Mesendoderm (in vitro differentiated cells): Measurements from ENCODE around the gene NTN1.
A peak's percentile ranks its signal among the peaks of the same experiment; 100 is the strongest.
"Not testable (repeated sequence)": the region's sequence is repeated elsewhere in the genome, so short reads cannot be mapped to it uniquely, and the experiment has no call there.

Experiments used
- DNase-seq: peaks from one replicate; pipeline ENCODE4 v3.0.0; 2013
- H2AK5ac ChIP-seq: 2 replicates; pipeline ENCODE4 v1.6.1; 2013; ENCODE audit warnings: low read length, inconsistent platforms
- H2BK120ac ChIP-seq: 2 replicates; pipeline ENCODE4 v1.6.1; 2013; ENCODE audit warnings: low read depth, mild to moderate bottlenecking, low read length, moderate library complexity, mixed read lengths
- H2BK15ac ChIP-seq: replicated peaks from 2 replicates; pipeline ENCODE4 v1.6.1; 2013; ENCODE audit warnings: low read depth, mild to moderate bottlenecking, moderate library complexity
- H2BK5ac ChIP-seq: 2 replicates; pipeline ENCODE4 v1.6.1; 2013; ENCODE audit warnings: low read length, inconsistent platforms
- H3K18ac ChIP-seq: 2 replicates; pipeline ENCODE4 v1.6.1; 2013; ENCODE audit warnings: mild to moderate bottlenecking, low read length, mixed read lengths
- H3K23ac ChIP-seq: one replicate; pipeline ENCODE4 v1.6.1; 2013; ENCODE audit warnings: low read length
- H3K27ac ChIP-seq: 2 replicates; pipeline ENCODE4 v1.5.1; 2013; ENCODE audit warnings: low read depth, mild to moderate bottlenecking, inconsistent platforms, low read length, moderate library complexity
- H3K27me3 ChIP-seq: 2 replicates; pipeline ENCODE4 v1.6.1; 2013; ENCODE audit warnings: low read length, control low read depth, mild to moderate bottlenecking, inconsistent platforms; ENCODE audit not compliant: insufficient read depth, poor library complexity
- H3K36me3 ChIP-seq: 2 replicates; pipeline ENCODE4 v1.6.1; 2013; ENCODE audit warnings: low read length, inconsistent platforms; ENCODE audit not compliant: control insufficient read depth, insufficient read depth
- H3K4ac ChIP-seq: one replicate; pipeline ENCODE4 v1.6.1; 2013; ENCODE audit warnings: low read depth, mild to moderate bottlenecking, low read length, moderate library complexity
- H3K4me1 ChIP-seq: 2 replicates; pipeline ENCODE4 v1.6.1; 2013; ENCODE audit warnings: low read depth, low read length, inconsistent platforms; ENCODE audit not compliant: control insufficient read depth
- H3K4me2 ChIP-seq: 2 replicates; pipeline ENCODE4 v1.6.1; 2013; ENCODE audit warnings: low read length
- H3K4me3 ChIP-seq: 2 replicates; pipeline ENCODE4 v1.5.1; 2013; ENCODE audit warnings: mild to moderate bottlenecking, low read length
- H3K56ac ChIP-seq: one replicate; pipeline ENCODE4 v1.6.1; 2013; ENCODE audit warnings: low read length
- H3K79me1 ChIP-seq: 2 replicates; pipeline ENCODE4 v1.6.1; 2013; ENCODE audit warnings: low read length, inconsistent platforms
- H3K79me2 ChIP-seq: 2 replicates; pipeline ENCODE4 v1.6.1; 2013; ENCODE audit warnings: mild to moderate bottlenecking, low read length; ENCODE audit not compliant: control insufficient read depth, insufficient read depth
- H3K9ac ChIP-seq: 2 replicates; pipeline ENCODE4 v1.6.1; 2013; ENCODE audit warnings: low read length, inconsistent platforms
- H4K5ac ChIP-seq: one replicate; pipeline ENCODE4 v1.6.1; 2013; ENCODE audit warnings: low read length
- H4K8ac ChIP-seq: one replicate; pipeline ENCODE4 v1.6.1; 2013; ENCODE audit warnings: low read depth, mild to moderate bottlenecking, control low read depth, low read length, moderate library complexity
- WGBS: extraction: QIAGEN DNeasy Blood & Tissue Kit; methylation state at CpG from one replicate; pipeline ENCODE4 v1.1.7; 2013; ENCODE audit warnings: low lambda C conversion rate, missing lambda C conversion rate; ENCODE audit not compliant: insufficient coverage; ENCODE audit errors: extremely low coverage; 5-methylcytosine and 5-hydroxymethylcytosine counted together

The NTN1 gene

DNA sequence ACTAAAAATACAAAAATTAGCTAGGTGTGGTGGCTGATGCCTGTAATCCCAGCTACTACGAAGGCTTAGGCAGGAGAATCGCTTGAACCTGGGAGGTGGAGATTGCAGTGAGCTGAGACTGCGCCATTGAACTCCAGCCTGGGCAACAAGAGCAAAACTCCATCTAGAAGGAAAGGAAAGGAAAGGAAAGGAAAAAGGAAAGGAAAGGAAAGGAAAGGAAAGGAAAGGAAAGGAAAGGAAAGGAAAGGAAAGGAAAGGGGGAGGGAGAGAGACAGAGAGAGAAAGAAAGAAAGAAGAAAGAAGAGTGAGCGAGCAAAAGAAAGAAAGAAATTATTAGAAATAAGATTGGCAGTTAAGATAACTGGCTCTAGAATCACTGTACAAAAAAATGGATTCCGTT lies 37.1 kb upstream of the NTN1 start:
- not testable (repeated sequence) for H3K4ac ChIP-seq, H2BK5ac ChIP-seq, H4K5ac ChIP-seq, H2BK15ac ChIP-seq, H3K36me3 ChIP-seq, H3K23ac ChIP-seq, H3K4me1 ChIP-seq, H2BK120ac ChIP-seq, H3K4me2 ChIP-seq, H2AK5ac ChIP-seq, DNase-seq, H3K9ac ChIP-seq, H3K79me1 ChIP-seq, H3K79me2 ChIP-seq, H4K8ac ChIP-seq, H3K56ac ChIP-seq, H3K18ac ChIP-seq, H3K4me3 ChIP-seq, H3K27me3 ChIP-seq, H3K27ac ChIP-seq
- WGBS, result no CpG with 5 or more reads among the region's 5 CpGs

DNA sequence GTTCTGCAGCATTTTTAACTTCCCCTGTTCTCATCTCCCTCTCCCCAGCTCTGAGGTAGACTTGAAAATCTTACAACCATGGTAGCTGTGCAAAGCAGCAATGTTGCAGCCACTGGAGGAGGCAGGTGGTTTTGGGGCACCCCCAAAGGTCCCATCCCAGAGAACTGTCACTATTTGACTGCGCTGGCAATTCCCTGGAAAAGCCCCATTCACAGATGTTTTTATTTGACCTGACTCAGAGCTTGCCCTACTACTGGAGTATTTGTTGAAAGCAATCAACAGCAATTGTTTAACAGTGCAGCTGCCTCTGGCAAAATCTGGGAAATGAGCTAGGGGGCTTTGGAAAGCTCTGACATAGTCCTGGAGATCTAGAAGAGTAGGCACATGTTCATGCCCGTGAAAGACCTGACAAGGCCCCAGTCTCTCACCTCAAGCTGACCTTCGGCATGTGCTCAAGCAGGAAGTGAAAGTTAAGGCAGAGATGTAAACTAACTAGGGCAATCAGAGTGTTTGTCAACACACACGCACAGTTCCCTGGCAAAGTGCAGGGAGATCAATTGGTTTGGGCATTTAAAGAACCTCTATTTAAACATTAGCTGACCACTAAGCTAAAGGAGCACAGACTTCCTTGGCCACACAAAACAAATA lies 36.1 kb upstream of the NTN1 start:
- Histone ChIP-seq H3K9ac (no peak overlapping the region), H2AK5ac (no peak overlapping the region), H3K18ac (no peak overlapping the region), H4K8ac (no peak overlapping the region), H3K27me3 (no peaks in the 10 kb centered on the region), H2BK120ac (no peak overlapping the region), H3K79me1 (no peaks in the 10 kb centered on the region), H3K4me2 (no peak overlapping the region), H3K79me2 (no peaks in the 10 kb centered on the region), H3K36me3 (no peaks in the 10 kb centered on the region), H3K56ac (no peak overlapping the region), H3K27ac (no peak overlapping the region), H3K4me1 (no peaks in the 10 kb centered on the region), H2BK15ac (no peak overlapping the region), H2BK5ac (no peak overlapping the region), H3K4ac (no peak overlapping the region), H3K4me3 (no peak overlapping the region), H3K23ac (no peak overlapping the region), H4K5ac (no peak overlapping the region)
- no CpG with 5 or more reads among the region's 4 CpGs for WGBS
- DNase-seq, result no peak

DNA sequence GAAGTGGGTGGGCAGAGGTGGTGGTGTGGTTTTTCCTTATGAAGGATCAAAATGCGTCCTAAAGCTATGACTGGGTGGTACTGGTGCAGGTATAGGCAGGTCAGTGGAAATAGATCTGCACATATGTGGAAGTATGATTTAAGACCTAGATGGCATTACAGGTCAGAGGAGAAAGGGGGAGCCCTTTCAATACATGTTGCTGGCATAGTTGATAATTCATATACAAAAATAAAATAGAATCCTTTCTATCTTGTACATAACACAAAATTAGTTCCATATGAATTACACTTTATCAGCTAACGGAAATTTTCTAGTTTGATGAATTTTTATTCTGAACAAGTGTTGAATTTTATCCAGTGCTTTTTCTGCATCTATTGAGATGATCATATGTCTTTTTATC lies 35.0 kb upstream of the NTN1 start:
- Histone ChIP-seq H3K36me3 (no peaks in the 10 kb centered on the region), H3K23ac (no peak overlapping the region), H3K4ac (no peak overlapping the region), H2AK5ac (no peak overlapping the region), H2BK5ac (no peak overlapping the region), H3K56ac (no peak overlapping the region), H4K5ac (no peak overlapping the region), H3K18ac (no peak overlapping the region), H3K4me3 (no peak overlapping the region), H3K4me1 (no peaks in the 10 kb centered on the region), H3K79me1 (no peaks in the 10 kb centered on the region), H3K27ac (no peak overlapping the region), H3K27me3 (no peaks in the 10 kb centered on the region), H2BK120ac (no peak overlapping the region), H3K4me2 (no peak overlapping the region), H3K79me2 (no peaks in the 10 kb centered on the region), H3K9ac (no peak overlapping the region), H4K8ac (no peak overlapping the region), H2BK15ac (no peak overlapping the region)
- no peak for DNase-seq
- WGBS, result no CpG with 5 or more reads among the region's 2 CpGs

DNA sequence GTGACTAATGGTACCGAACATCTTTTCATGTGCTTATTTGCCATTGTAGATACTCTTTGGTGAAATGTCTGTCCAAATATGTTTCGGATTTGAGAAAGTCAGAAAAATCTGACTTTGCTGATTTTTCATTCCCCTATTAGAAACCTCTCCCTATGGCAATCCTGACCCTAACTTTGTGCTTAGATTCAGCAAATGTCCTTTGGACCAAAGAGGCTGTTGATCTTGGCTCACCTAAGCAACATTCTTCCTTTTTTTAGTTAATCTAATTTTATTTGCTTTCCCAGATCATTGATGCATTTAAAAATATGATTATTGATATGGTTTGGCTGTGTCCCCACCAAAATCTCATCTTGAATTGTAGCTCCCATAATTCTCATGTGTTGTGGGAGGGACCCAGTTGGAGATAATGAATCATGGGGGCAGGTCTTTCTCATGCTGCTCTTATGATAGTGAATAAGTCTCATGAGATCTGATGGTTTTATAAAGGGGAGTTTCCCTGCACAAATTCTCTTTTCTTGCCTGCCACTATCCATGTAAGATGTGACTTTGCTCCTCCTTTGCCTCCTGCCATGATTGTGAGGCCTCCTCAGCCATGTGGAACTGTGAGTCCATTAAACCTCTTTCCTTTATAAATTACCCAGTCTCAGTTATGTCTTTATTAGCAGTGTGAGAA lies 32.9 kb upstream of the NTN1 start:
- H2BK120ac ChIP-seq, H3K18ac ChIP-seq, H2BK15ac ChIP-seq, H2BK5ac ChIP-seq, H3K27me3 ChIP-seq, H3K4ac ChIP-seq, H3K23ac ChIP-seq, H3K36me3 ChIP-seq, H4K5ac ChIP-seq, H3K79me2 ChIP-seq, H3K56ac ChIP-seq, H3K4me3 ChIP-seq, H4K8ac ChIP-seq, H3K27ac ChIP-seq, H3K4me2 ChIP-seq, H3K9ac ChIP-seq, DNase-seq, H3K4me1 ChIP-seq, H2AK5ac ChIP-seq, H3K79me1 ChIP-seq: not testable (repeated sequence)
- WGBS, result no CpG with 5 or more reads among the region's 2 CpGs

DNA sequence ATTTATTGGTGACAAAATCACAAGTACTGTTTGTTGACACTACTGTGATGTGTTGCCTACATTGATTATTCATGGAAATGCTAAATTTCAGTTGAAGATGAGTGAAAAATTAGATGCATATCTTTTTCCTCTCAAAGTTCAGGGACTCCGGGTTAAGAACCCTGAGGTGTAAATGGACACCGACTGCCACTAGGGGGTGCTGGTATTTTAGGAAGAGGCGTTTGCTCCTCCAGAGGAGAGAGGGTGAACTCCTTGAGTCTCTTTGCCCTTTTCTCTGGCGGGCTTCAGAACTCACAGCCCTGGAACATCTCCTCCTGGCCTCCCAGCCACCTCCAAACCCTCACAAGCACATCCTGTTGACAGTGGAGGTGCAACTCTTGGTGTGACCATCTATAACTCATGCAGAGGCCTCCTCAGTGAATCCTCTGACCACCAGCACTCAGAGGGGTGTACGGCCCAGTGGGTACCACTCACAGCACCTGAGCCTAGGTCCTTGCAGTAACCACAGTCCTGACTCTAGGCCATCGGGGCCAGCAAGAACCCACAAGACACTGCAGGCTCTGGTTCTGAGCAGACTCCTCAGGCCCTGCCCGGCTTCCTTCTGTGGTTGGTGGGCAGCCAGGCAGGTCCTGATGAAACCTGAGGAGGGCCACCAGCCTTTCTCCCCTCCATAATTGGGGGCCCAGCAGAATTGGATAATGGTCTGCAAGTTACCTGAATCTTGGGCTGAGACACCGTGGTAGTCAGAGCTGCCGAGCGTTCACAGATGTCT lies 29.6 kb upstream of the NTN1 start:
- no peak overlapping the region for H2BK120ac ChIP-seq
- H2BK15ac ChIP-seq, result no peak overlapping the region
- no peak overlapping the region for H3K27ac ChIP-seq
- H3K56ac ChIP-seq, result peak overlapping the region; percentile 63
- no peaks in the 10 kb centered on the region for H3K79me1 ChIP-seq
- no peak overlapping the region for H3K9ac ChIP-seq
- no peak overlapping the region for H4K5ac ChIP-seq
- H2AK5ac ChIP-seq, result no peak overlapping the region
- H4K8ac ChIP-seq, result no peak overlapping the region
- no CpG with 5 or more reads among the region's 10 CpGs for WGBS
- H3K4me2 ChIP-seq, result no peak overlapping the region
- no peak overlapping the region for H3K4me3 ChIP-seq
- H2BK5ac ChIP-seq, result no peak overlapping the region
- no peak overlapping the region for H3K23ac ChIP-seq
- H3K18ac ChIP-seq, result no peak overlapping the region
- DNase-seq, result peak; percentile 87
- no peaks in the 10 kb centered on the region for H3K79me2 ChIP-seq
- H3K4ac ChIP-seq, result no peak overlapping the region
- H3K4me1 ChIP-seq, result no peaks in the 10 kb centered on the region
- no peaks in the 10 kb centered on the region for H3K27me3 ChIP-seq
- H3K36me3 ChIP-seq, result no peaks in the 10 kb centered on the region
